OCI-LY3 (cell line): ENCODE data around the gene MARK2.

ENCODE experiments used
- EZH2phosphoT487 ChIP-seq: fragments of 200-600 bp; shearing (Covaris generic); IDR thresholded peaks from 2 replicates; pipeline ENCODE4 v1.6.1; 2018; ENCODE audit warnings: antibody characterized with exemption, mixed run types, low read depth
- TF ChIP-seq, protein P1 (sequence below): fragments of 200-600, 300-600 bp; sonication (generic); IDR thresholded peaks from 2 replicates; pipeline ENCODE4 v1.5.1; 2014; ENCODE audit warnings: antibody characterized with exemption, low read length, low read depth

DNA sequence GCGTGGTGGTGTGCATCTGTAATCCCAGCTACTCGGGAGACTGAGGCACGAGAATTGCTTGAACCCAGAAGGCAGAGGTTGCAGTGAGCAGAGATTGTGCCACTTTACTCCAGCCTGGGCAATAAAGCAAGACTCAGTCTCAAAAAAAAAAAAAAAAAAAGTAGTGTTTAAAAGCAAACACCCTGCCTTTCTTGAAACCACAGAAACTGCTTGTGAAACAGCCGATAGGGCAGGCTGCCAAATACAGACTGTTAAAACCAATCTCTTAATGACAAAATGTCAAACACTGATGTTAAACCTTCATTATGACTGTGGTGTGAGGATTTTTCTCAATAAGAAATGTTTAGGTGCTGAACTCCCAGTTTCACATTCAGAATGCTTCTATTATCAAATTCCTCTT is 27.3 kb downstream of the MARK2 start:
- TF ChIP-seq, protein P1, sequence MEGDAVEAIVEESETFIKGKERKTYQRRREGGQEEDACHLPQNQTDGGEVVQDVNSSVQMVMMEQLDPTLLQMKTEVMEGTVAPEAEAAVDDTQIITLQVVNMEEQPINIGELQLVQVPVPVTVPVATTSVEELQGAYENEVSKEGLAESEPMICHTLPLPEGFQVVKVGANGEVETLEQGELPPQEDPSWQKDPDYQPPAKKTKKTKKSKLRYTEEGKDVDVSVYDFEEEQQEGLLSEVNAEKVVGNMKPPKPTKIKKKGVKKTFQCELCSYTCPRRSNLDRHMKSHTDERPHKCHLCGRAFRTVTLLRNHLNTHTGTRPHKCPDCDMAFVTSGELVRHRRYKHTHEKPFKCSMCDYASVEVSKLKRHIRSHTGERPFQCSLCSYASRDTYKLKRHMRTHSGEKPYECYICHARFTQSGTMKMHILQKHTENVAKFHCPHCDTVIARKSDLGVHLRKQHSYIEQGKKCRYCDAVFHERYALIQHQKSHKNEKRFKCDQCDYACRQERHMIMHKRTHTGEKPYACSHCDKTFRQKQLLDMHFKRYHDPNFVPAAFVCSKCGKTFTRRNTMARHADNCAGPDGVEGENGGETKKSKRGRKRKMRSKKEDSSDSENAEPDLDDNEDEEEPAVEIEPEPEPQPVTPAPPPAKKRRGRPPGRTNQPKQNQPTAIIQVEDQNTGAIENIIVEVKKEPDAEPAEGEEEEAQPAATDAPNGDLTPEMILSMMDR = no peak
- no peak for TF ChIP-seq EZH2phosphoT487
